Measurements from ENCODE around the gene AGPAT3. TPM values are rescaled to one million over a fixed set of nuclear protein-coding genes. Genes with fewer than 3 reads are reported as not detected.

AGPAT3 gene
- total and polyA plus RNA-seq, 10 of the 15 experiments (the other 5 are each of a cell fraction or from before 2014, with no cell fraction given) = 1.2 to 110 (median 30.8) TPM

DNA sequence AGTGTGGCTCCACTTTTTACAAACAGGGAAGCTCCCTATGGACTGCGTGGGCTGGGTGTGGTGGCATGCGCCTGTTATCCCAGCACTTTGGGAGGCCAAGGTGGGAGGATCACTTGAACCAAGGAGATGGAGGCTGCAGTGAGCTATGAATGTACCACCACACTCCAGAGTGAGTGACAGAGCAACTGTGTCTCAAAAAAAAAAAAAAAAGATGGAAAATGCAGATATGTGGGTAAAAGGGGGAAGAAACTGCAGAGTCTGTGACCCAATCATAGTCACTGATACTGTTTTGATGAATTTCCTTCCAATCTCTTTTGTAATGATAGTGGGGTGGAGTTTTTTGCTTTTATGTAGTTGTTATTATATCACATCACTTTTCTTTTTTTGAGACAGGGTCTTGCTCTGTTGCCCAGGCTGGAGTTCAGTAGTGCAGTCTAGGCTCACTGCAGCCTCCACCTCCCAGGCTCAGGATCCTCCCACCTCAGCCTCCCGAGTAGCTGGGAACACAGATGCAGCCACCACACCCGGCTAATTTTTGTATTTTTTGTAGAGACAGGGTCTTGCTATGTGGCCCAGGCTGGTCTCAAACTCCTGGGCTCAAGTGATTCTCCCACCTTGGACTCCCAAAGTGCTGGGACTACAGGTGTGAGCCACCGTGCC lies 138.4 kb downstream of the AGPAT3 start (continued):
- TF ChIP-seq TCF3 (IDR thresholded peaks at IDR 0.05; ENCODE audit: borderline replicate concordance, insufficient read depth, low read depth, low read length) = no peak

DNA sequence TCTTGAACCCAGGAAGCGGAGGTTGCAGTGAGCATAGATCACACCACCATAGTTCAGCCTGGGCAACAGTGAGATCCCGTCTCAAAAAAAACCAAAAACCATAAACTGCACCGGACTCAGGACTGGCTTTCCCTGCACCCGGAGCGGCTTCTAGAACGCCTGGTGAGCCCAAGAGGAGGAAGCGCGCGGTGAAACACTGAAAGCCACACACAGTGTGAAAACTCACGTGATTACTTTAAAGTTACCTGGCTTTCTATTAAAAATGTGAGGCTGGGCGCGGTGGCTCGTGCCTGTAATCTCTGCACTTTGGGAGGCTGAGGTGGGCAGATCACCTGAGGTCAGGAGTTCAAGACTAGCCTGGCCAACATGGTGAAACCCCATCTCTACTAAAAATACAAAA lies 140.0 kb downstream of the AGPAT3 start:
- 84% methylated on average over 13 of the region's 13 CpGs for WGBS (ENCODE audit: insufficient coverage, insufficient replicate concordance, low lambda C conversion rate, missing lambda C conversion rate)
- no peak overlapping the region for H2AFZ ChIP-seq (ENCODE audit: control insufficient read depth, low read depth, low read length)
- no peak overlapping the region for H3K4me2 ChIP-seq (ENCODE audit: control insufficient read depth, insufficient read depth)
- FAIRE-seq (no peak), ATAC-seq (no peak), DNase-seq (ENCODE audit: low read depth, low spot score) (no peak)
- ChIA-PET SMC1A (ENCODE audit: uncharacterized antibody, unreplicated experiment) (no interaction called here), CTCF (no interaction called here), POLR2A (no interaction called here), RAD21 (ENCODE audit: unreplicated experiment) (no interaction called here)
- no peak overlapping the region for H3K4me3 ChIP-seq
- no peaks in the 10 kb centered on the region for H3K79me2 ChIP-seq (ENCODE audit: control insufficient read depth, insufficient read depth, low read length)
- no peaks in the 10 kb centered on the region for H3K4me1 ChIP-seq (ENCODE audit: control insufficient read depth, insufficient read depth, low read length)
- in situ Hi-C loops (cut with MboI) (no loop called here), intact Hi-C loops (cut with micrococcal nuclease; ENCODE audit: unreplicated experiment) (no loop called here)
- no peaks in the 10 kb centered on the region for H4K20me1 ChIP-seq (ENCODE audit: control insufficient read depth, insufficient read depth)
- no peak overlapping the region for H3K9ac ChIP-seq (ENCODE audit: control insufficient read depth, insufficient read depth, low read length)
- TF ChIP-seq NR2F1 (conservative IDR thresholded peaks at IDR 0.05) = no peak
- TF ChIP-seq ZNF274 (IDR thresholded peaks at IDR 0.05; ENCODE audit: insufficient read depth, insufficient read length) = no peak
- no peak for TF ChIP-seq PAX8 (IDR thresholded peaks at IDR 0.05)
- no peak for TF ChIP-seq FOXK2 (IDR thresholded peaks at IDR 0.05)
- TF ChIP-seq MAX (IDR thresholded peaks at IDR 0.05; ENCODE audit: low read depth, low read length) = no peak
- TF ChIP-seq BACH1 (IDR thresholded peaks at IDR 0.05; ENCODE audit: borderline replicate concordance) = no peak
- no peak for TF ChIP-seq GABPA (IDR thresholded peaks at IDR 0.05; ENCODE audit: low read depth)
- no peak for TF ChIP-seq KDM1A (IDR thresholded peaks at IDR 0.05; ENCODE audit: borderline replicate concordance)
- TF ChIP-seq MTA3 (IDR thresholded peaks at IDR 0.05; ENCODE audit: borderline replicate concordance, low read length) = no peak
- no peak for TF ChIP-seq CEBPB (IDR thresholded peaks at IDR 0.05; ENCODE audit: borderline replicate concordance in 1 of 2, low read depth in 2 of 2, low read length in 2 of 2)
- TF ChIP-seq SRF (IDR thresholded peaks at IDR 0.05; ENCODE audit: low read depth in 2 of 2, low read length in 2 of 2) = no peak
- TF ChIP-seq PML (IDR thresholded peaks at IDR 0.05; ENCODE audit: low read length) = no peak
- TF ChIP-seq MEF2B (IDR thresholded peaks at IDR 0.05; ENCODE audit: partially characterized antibody, poor library complexity, severe bottlenecking) = no peak
- no peak for TF ChIP-seq RUNX3 (IDR thresholded peaks at IDR 0.05; ENCODE audit: low read length)
- TF ChIP-seq SIX5 (IDR thresholded peaks at IDR 0.05; ENCODE audit: low read depth, low read length, severe bottlenecking) = no peak
- no peak for TF ChIP-seq SIN3A (IDR thresholded peaks at IDR 0.05; ENCODE audit: low read depth, low read length)
- no peak for TF ChIP-seq CEBPZ (IDR thresholded peaks at IDR 0.05; ENCODE audit: low read depth, low read length)
- no peak overlapping the region for H3K27ac ChIP-seq (ENCODE audit: control insufficient read depth, insufficient read depth)
- H3K27me3 ChIP-seq (replicated peaks in 1 of 2; ENCODE audit: control insufficient read depth in 2 of 2, insufficient read depth in 2 of 2, low read length in 1 of 2) = peaks cover 0 to 1% of the 10 kb centered on the region in 2 experiments; a peak in 1 of 4 replicates
- no peaks in the 10 kb centered on the region for H3K36me3 ChIP-seq (ENCODE audit: control insufficient read depth in 2 of 2, insufficient read depth in 2 of 2, low read length in 1 of 2)
- no TSS peak for BruUV-seq (replicated peaks)
- no peaks in the 10 kb centered on the region for H3K9me3 ChIP-seq (replicated peaks; ENCODE audit: control insufficient read depth, insufficient read depth, low read length)
